GM19238 (cell line): ENCODE measurements around the gene KCNC1.

ENCODE experiments used
- DNase-seq: peaks from one replicate; pipeline ENCODE4 v3.0.0; 2011; ENCODE audit warnings: low spot score; ENCODE audit not compliant: insufficient read length

KCNC1 gene

DNA sequence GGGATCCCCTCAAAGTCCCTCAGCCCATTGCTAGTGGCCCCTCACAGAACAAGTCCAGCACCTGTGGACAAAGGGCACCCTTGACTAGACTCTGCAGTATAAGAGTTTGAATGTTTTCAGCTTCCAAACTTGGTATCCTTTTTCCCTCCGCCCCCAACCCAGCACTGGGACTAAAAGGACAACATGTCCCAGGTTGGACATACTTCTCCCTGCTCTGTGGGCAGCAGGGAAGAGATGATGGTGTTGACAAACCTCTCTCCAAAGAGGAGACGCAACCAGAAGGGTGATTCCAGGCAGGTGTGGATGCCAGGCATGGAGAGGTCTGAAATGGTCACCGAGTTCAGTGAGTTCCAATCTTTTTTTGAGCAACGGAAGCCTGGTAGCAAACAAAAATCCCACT lies 19.7 kb upstream of the KCNC1 start:
- DNase-seq = no peak

DNA sequence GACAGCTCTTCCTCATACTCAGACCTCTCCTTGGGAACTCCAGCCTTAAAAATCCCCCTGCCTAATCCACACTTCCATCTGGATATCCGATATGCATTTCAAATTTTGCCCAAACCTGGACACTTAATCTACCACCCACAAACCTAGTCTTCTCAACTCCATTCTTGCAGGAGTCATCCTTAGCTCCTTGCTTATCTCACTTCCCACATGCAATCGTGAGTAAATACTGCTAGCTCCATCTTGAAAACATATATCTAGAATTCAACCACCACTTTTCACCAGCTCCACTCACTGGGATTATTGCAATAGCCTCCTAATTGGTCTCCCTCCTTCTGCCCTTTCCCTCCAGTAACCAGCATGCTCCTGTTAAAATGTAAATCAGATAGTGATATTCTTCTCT lies 17.8 kb upstream of the KCNC1 start:
- DNase-seq = no peak

DNA sequence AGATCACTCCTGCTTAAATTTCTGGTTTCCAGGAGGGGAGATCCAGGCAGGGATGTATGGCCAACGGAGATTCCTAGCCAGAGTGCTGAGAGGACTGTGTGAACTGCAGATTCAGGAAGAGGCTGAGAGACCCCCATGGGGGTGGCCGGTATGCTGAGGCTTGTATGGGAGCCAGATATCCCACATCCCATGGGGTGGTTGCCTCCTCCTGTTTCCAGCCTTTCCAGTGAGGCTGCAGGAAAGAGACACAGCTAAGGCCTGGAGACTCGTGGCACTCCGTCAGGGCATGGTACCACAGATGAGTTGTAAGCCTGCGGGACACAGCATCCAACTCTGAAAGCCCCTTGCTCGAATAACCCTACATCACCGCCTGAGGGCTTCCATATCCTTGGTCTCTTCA lies 16.6 kb upstream of the KCNC1 start:
- DNase-seq = no peak

DNA sequence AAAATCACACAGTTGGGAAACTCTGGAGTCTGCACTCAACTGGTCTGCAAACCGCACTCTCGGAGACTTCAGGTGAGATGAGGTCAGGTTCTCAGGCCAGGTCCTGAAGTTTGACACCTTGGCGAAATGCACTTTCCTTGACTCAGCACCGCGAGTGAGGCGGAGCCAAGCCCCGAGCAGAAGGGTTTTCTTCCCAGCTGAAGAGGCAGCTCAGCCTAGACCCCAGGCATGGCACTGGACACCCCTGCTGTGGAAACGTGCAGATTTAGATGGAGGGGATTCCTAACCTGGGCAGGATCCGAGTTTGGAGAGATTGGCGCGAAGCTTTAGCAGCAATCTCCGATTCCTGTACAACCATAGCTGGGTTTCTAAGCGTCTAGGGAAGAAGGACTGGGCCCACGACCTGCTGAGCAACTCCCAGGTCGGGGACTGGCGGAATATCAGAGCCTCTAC lies 16.0 kb upstream of the KCNC1 start:
- no peak for DNase-seq

DNA sequence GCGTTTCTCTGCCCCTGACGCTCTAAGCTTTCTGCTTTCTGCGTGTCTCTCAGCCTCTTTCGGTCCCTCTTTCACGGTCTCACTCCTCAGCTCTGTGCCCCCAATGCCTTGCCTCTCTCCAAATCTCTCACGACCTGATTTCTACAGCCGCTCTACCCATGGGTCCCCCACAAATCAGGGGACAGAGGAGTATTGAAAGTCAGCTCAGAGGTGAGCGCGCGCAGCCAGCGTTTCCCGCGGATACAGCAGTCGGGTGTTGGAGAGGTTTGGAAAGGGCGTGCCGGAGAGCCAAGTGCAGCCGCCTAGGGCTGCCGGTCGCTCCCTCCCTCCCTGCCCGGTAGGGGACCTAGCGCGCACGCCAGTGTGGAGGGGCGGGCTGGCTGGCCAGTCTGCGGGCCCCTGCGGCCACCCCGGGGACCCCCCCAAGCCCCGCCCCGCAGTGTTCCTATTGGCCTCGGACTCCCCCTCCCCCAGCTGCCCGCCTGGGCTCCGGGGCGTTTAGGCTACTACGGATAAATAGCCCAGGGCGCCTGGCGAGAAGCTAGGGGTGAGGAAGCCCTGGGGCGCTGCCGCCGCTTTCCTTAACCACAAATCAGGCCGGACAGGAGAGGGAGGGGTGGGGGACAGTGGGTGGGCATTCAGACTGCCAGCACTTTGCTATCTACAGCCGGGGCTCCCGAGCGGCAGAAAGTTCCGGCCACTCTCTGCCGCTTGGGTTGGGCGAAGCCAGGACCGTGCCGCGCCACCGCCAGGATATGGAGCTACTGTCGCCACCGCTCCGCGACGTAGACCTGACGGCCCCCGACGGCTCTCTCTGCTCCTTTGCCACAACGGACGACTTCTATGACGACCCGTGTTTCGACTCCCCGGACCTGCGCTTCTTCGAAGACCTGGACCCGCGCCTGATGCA lies 15.3 kb upstream of the KCNC1 start, which contains the start of gene MYOD1:
Gene MYOD1 (plus strand): TSS at position 544 of the 910 bp plus-strand sequence. CDS start 212 bp downstream, at position 756.
- no peak for DNase-seq

DNA sequence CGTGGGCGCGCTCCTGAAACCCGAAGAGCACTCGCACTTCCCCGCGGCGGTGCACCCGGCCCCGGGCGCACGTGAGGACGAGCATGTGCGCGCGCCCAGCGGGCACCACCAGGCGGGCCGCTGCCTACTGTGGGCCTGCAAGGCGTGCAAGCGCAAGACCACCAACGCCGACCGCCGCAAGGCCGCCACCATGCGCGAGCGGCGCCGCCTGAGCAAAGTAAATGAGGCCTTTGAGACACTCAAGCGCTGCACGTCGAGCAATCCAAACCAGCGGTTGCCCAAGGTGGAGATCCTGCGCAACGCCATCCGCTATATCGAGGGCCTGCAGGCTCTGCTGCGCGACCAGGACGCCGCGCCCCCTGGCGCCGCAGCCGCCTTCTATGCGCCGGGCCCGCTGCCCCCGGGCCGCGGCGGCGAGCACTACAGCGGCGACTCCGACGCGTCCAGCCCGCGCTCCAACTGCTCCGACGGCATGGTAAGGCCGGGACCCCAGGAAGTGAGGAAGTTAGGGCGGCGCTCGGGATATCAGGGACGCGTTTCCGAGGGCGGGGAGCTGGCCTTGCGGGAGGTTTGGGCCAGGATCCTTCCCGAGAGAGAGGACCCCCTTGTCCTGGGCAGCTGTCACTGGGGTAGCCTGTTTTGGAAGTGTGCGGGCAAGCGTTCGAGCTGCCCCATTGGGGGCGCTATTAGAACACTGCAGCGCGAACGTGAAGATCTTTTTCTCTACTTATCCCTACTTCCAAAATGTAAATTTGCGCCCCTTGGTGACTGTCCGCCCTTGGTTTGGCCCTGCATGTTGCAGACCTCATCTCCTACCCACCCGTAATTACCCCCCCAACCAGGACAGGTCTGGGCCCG lies 14.4 kb upstream of the KCNC1 start:
- DNase-seq = no peak

DNA sequence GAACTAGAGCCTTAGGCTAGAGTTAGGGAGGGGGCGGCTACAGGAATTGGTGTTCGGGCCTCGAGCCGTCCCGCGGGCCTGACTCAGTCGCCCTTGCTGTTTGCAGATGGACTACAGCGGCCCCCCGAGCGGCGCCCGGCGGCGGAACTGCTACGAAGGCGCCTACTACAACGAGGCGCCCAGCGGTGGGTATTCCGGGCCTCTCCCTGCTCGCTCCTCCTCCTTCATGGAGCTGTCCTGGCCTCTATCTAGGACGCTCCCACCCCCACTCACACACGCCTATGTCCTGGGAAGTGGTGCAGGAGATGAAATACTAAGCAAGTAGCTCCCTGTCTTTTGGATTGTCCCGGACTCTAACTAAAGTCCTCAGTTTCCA lies 13.8 kb upstream of the KCNC1 start:
- no peak for DNase-seq

DNA sequence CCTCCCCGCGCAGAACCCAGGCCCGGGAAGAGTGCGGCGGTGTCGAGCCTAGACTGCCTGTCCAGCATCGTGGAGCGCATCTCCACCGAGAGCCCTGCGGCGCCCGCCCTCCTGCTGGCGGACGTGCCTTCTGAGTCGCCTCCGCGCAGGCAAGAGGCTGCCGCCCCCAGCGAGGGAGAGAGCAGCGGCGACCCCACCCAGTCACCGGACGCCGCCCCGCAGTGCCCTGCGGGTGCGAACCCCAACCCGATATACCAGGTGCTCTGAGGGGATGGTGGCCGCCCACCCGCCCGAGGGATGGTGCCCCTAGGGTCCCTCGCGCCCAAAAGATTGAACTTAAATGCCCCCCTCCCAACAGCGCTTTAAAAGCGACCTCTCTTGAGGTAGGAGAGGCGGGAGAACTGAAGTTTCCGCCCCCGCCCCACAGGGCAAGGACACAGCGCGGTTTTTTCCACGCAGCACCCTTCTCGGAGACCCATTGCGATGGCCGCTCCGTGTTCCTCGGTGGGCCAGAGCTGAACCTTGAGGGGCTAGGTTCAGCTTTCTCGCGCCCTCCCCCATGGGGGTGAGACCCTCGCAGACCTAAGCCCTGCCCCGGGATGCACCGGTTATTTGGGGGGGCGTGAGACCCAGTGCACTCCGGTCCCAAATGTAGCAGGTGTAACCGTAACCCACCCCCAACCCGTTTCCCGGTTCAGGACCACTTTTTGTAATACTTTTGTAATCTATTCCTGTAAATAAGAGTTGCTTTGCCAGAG lies 13.2 kb upstream of the KCNC1 start:
- DNase-seq = no peak

DNA sequence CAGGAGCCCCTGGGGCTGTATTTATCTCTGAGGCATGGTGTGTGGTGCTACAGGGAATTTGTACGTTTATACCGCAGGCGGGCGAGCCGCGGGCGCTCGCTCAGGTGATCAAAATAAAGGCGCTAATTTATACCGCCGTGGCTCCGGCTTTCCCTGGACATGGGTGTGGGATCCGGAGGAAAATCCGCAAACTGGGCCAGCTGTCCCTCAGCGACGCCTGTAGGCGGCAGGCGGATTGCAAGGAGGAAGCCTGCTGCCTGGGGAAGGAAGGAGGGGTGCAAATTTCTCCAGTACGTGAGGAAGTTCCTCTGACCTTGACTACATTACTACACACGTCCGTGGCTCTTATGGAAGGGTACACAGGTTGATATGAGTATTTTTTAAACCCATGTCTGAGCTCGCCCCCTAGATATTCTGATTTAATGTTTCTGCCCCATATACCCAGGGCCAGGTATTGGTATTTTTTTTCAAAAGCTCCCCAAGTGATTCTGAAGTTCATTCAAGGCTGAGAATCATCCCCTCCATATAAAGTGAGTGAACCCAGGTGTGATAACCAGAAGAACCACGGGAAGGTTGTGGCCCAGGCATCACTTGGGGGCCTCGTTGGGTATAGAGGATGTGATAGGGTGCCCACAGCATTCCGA lies 12.5 kb upstream of the KCNC1 start:
- no peak for DNase-seq

DNA sequence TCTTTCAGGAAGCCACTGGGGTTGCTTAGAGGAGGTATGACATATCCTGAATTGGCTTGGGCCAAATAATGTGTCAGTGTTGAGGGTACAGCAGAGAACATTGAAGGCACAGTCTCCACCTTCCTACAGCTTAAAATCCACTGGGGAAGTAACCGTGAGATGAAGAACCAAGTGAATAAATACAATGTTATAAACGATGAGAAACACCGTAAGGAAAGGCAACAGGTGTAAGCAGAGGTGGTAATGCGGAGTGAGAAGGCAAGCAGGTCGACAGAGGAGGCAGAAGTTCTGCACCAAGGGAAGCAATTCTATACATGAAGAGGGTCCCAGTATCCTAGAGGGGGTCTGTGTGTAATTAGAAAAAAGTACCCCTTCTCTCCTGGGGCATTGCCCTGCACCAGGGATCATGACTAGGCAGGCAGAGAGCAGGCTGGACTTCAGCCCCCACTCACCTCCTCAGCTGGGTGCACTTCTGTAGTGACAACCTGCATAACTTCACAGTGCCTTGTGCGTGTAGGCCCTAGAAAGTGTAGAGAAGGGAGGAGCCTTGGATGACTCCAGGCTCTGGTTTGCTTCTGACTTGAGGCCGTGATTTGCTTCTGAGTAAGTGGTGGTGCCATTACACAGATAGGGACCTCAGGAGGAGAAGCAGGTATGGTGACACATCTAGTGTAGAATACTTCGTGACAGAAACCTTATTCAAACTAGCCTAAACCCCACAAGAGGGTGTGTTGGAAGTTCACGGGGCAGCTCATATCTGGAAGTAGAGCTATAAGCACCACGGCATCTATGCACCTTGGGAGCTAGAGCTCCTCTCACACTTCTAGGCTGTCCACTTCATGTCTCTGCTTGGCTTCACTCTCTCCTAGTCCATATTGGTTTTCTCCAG lies 10.3 kb upstream of the KCNC1 start:
- no peak for DNase-seq

DNA sequence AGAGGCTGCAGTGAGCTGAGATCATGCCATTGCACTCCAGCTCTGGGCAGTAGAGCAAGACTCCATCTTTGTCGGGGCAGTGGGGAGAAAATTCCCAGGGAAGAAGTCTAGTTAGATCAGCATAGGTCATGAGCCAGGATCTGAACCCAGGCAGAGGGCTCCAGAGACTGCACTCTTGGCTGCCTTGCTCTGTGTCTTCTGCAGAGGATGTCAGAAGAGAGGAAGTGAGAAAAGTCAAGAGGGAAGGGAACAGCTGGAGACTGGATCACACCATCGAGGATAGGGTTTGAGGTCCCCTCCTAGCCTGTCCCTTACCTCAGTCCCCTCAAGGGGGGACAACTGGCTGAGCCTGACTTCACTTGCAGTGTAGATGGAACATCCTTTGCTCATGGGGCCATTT lies 9.4 kb upstream of the KCNC1 start:
- DNase-seq = no peak

DNA sequence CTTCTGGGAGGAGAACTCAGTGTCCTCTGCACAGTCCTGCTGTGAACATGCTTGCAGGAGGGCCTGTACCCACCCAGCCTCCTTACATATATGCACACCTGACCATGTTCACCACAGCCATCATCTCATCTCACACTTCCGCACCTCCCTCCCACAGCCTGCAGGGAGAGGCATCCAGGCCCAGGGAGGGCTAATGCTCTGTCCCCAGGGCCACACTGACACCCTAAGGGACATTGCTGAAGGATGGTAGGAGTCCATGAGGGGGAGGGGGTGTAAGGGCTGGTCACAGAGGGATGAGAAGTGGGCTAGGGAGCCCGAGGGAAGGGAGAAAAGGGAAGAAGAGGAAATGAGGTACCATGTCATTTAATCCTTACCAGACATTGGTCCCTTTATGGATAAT lies 4.4 kb upstream of the KCNC1 start:
- no peak for DNase-seq

DNA sequence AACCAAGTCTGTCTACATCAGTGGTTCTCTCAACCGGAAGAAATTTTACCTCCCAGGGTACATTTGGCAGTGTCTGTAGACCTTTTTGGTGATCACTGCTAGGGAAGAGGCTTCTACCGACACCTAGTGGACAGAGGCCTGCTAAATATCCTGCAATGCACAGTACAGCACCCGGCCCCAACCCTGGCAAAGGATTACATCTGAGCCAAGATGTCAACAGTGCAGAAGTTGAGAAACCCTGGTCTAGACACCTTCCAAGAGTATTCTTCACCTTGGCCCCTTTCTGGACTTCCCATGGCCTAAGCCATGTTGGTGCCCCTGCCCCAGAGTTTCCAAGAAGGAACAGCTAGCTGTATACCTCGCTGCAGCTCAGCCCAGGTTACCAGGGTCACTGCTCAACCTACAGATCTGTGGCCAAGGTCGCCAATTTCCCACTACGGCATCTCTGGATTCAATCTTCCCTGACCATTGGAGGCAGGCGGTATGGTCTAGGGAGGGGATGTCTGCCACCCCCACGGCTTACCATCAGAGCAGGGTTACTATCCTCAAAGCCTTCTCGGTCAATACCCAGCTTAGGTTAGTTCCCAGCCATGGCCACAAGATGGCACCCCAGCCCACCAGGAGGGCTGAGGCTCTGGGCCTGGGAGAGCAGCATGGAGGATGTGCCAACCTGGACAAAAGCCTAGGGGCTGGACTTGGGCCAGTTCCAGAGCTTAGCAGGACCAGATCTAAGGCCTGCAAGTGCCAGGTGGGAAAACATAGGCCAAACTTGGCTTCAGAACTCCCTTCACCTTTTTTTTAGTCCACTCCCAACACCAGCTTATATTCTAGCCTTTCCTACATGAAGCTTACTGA lies 3.7 kb upstream of the KCNC1 start:
- peak; percentile 86 for DNase-seq

DNA sequence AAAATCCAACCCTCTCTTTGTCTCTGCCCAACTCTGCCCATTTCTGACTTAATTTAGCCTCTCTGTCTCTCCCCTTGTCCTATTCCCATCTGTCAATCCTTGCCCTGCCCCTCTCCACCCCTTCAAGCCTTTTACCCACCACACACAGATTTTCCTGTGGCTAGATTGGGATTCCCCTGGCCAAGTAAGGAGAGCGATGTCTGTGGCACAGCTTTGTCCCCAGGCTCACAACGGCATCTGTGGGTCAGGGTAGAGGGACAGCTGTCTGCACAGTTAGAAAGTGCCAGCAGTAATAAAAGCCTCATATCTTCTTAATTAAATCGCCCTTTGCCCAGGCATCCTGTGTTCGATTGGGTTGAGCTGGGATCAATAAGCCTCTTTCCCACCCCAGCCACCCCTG lies 1.3 kb upstream of the KCNC1 start:
- no peak for DNase-seq

DNA sequence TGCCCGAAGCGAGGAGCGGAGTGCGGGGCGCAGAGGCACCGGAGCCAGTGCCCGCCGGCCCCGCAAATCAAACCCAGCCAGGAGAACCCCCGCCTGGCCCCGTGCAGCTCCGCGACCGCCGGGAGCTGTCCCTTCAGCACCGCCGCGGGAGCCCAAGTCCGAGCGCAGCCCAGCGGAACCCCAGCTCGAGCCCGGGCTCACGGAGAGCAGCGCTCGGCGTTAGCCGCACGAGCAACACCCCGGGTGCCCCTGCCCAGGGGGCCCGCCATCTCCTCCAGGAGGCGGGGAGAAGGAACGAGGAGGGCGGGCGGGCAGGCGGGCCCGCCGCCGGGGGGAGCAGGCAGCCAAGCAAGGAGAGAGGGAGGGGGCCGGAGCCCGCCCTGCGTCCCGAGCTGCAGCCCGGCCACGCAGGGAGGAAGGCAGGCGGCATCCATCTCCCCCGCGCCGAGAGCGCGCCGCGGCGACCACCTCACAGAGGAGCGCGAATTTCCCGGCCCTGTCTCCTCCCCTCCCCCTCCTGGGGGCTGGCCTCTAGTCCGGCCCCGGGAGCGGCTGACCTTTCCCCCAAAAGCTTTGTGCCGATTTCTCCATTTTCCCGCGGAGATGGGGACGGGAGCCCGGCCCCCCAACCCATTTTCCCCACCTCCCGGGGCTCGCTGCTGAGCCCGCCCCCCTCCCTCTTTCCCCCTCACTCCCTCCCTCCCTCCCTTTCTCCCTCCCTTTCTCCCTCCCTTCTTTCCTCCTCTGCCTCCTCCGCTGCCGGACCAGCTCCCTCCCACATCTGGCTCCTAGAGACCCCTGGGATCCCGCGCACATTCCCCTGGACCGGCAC lies 621 bp downstream of the KCNC1 start:
- DNase-seq = peak; percentile 48

DNA sequence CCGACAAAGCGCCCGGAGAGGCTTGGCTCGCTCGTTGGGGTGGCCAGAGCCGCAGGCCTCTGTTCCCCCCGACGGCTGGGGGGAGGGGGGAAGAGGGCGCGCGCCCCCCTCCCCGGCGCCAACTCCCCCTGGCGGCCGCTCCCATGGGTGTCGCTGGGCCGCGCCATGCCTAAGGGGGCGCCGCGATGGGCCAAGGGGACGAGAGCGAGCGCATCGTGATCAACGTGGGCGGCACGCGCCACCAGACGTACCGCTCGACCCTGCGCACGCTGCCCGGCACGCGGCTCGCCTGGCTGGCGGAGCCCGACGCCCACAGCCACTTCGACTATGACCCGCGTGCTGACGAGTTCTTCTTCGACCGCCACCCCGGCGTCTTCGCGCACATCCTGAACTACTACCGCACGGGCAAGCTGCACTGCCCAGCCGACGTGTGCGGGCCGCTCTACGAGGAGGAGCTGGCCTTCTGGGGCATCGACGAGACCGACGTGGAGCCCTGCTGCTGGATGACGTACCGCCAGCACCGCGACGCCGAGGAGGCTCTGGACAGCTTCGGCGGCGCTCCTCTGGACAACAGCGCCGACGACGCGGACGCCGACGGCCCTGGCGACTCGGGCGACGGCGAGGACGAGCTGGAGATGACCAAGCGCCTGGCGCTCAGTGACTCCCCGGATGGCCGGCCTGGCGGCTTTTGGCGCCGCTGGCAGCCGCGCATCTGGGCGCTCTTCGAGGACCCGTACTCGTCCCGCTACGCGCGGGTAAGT lies 1.4 kb downstream of the KCNC1 start:
- DNase-seq = no peak

DNA sequence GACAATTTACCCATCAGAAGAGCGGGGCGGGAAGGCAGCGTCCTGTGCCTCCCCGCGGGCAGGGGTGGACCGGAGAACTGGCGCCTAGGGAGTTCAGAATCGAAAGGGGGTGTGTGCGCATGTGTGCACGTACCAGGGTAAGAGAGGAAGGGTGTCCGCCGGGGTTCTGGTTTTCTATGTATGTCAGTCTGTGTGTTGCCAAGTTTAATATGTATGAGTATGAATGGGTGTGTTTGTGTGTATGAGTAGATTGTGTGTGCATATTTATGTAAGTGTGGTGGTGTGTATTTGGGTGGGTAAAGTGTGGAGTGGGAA lies 2.0 kb downstream of the KCNC1 start:
- no peak for DNase-seq
